GM23338 (cell line): ENCODE results near the gene TTLL5. TPM values are rescaled to one million over a fixed set of nuclear protein-coding genes. Genes with fewer than 3 reads are reported as not detected.
A peak's percentile ranks its signal among the peaks of the same experiment; 100 is the strongest.

Experiments
- ATAC-seq: fragments of 200-7000 bp; cut with Tn5 transposase; 3 replicates; pipeline ENCODE4 v1.9.1; 2020
- DNase-seq: peaks from one replicate; pipeline ENCODE4 v3.0.0-alpha.2; 2015; ENCODE audit warnings: low spot score
- H2AFZ ChIP-seq: fragments of 200-600 bp; sonication (generic); 2 replicates; pipeline ENCODE4 v1.8.0; 2016; ENCODE audit warnings: antibody characterized with exemption, mild to moderate bottlenecking, moderate library complexity
- H3F3A ChIP-seq: fragments of 200-600 bp; sonication (generic); replicated peaks from 2 replicates; pipeline ENCODE4 v1.8.0; 2017; ENCODE audit warnings: antibody characterized with exemption, mixed run types, low read depth
- H3K27ac ChIP-seq: fragments of 200-600 bp; sonication (generic); 2 replicates; pipeline ENCODE4 v1.6.1; 2016; ENCODE audit warnings: low read depth
- H3K27me3 ChIP-seq: fragments of 200-600 bp; sonication (generic); 2 replicates; pipeline ENCODE4 v1.8.0; 2016; ENCODE audit warnings: mild to moderate bottlenecking, mixed run types, moderate library complexity; ENCODE audit not compliant: insufficient read depth
- H3K36me3 ChIP-seq: fragments of 200-600 bp; sonication (generic); 2 replicates; pipeline ENCODE4 v1.8.0; 2016; ENCODE audit warnings: mild to moderate bottlenecking; ENCODE audit not compliant: insufficient read depth
- H3K4me1 ChIP-seq: fragments of 200-600 bp; sonication (generic); 2 replicates; pipeline ENCODE4 v1.8.0; 2016; ENCODE audit warnings: mild to moderate bottlenecking, moderate library complexity; ENCODE audit not compliant: insufficient read depth
- H3K4me2 ChIP-seq: fragments of 200-600 bp; sonication (generic); 2 replicates; pipeline ENCODE4 v1.7.1; 2017; ENCODE audit warnings: mixed run types
- H3K4me3 ChIP-seq: fragments of 200-600 bp; sonication (generic); 2 replicates; pipeline ENCODE4 v1.6.1; 2016; ENCODE audit warnings: mixed run types
- H3K79me2 ChIP-seq: fragments of 200-600 bp; sonication (generic); replicated peaks from 2 replicates; pipeline ENCODE4 v1.8.0; 2017; ENCODE audit warnings: mild to moderate bottlenecking; ENCODE audit not compliant: insufficient read depth
- H3K9me2 ChIP-seq: fragments of 200-600 bp; sonication (generic); 2 replicates; pipeline ENCODE4 v1.8.0; 2017; ENCODE audit not compliant: insufficient read depth
- H4K20me1 ChIP-seq: fragments of 200-600 bp; sonication (generic); replicated peaks from 2 replicates; pipeline ENCODE4 v1.8.0; 2017; ENCODE audit warnings: mild to moderate bottlenecking; ENCODE audit not compliant: insufficient read depth
- H3K27ac Mint-ChIP-seq: 2 replicates; pipeline ENCODE4 v1.8.0; 2020; ENCODE audit warnings: inconsistent platforms, mild to moderate bottlenecking, moderate library complexity, mixed read lengths
- H3K27me3 Mint-ChIP-seq: 3 replicates; pipeline ENCODE4 v1.8.0; 2022; ENCODE audit warnings: low read depth, mild to moderate bottlenecking, moderate library complexity, mixed read lengths, inconsistent platforms; ENCODE audit not compliant: insufficient read depth, poor library complexity
- H3K36me3 Mint-ChIP-seq: 3 replicates; pipeline ENCODE4 v1.8.0; 2021; ENCODE audit warnings: low read depth, mild to moderate bottlenecking, inconsistent platforms, moderate library complexity, mixed read lengths
- H3K4me1 Mint-ChIP-seq: 3 replicates; pipeline ENCODE4 v1.8.0; 2020; ENCODE audit warnings: mild to moderate bottlenecking, inconsistent platforms, mixed read lengths
- H3K4me3 Mint-ChIP-seq: 3 replicates; pipeline ENCODE4 v1.8.0; 2021; ENCODE audit warnings: moderate library complexity, mild to moderate bottlenecking, inconsistent platforms, mixed read lengths
- H3K9me3 Mint-ChIP-seq: 3 replicates; pipeline ENCODE4 v1.8.0; 2020; ENCODE audit warnings: moderate library complexity, mild to moderate bottlenecking, inconsistent platforms, mixed read lengths
- CREB1 ChIP-seq: fragments of 250-450 bp; sonication (Bioruptor Pico); IDR thresholded peaks from 2 replicates; pipeline ENCODE4 v1.5.0; 2020; ENCODE audit warnings: low read depth, mild to moderate bottlenecking, moderate library complexity
- CTCF ChIP-seq, 2 experiments: fragments of 200-600 bp in 1 of 2; sonication (generic) in 1 of 2; conservative IDR thresholded peaks; 2 replicates each; pipeline versions ENCODE4 v1.5.1 to v1.6.1; 2016 to 2017; ENCODE audit warnings: antibody characterized with exemption in 2 of 2, low read depth in 2 of 2, mild to moderate bottlenecking in 2 of 2, moderate library complexity in 1 of 2
- ETS1 ChIP-seq: IDR thresholded peaks from 2 replicates; pipeline ENCODE4 v1.6.1; 2016; ENCODE audit warnings: antibody characterized with exemption
- EZH2 ChIP-seq: fragments of 200-600 bp; sonication (generic); IDR thresholded peaks from one replicate; pipeline ENCODE4 v1.8.0; 2017; ENCODE audit warnings: antibody characterized with exemption, mild to moderate bottlenecking, low read depth; ENCODE audit not compliant: unreplicated experiment
- EZH2phosphoT487 ChIP-seq: fragments of 200-600 bp; sonication (generic); IDR thresholded peaks from one replicate; pipeline ENCODE4 v1.8.1; 2018; ENCODE audit warnings: antibody characterized with exemption; ENCODE audit not compliant: unreplicated experiment
- JUNB ChIP-seq: IDR thresholded peaks from one replicate; pipeline ENCODE4 v1.6.1; 2016; ENCODE audit warnings: antibody characterized with exemption; ENCODE audit not compliant: unreplicated experiment
- REST ChIP-seq: IDR thresholded peaks from one replicate; pipeline ENCODE4 v1.6.1; 2018; ENCODE audit warnings: antibody characterized with exemption; ENCODE audit not compliant: unreplicated experiment
- polyA plus RNA-seq: library from polyadenylated mRNA; unstranded; fragments of >200 nt; fragmentation: Nextera tagmentation; extraction: Ambion mirVana; gene quantifications from 2 replicates; pipeline ENCODE4 v1.2.1, GENCODE V29; 2016
- total RNA-seq: library from RNA; depleted of rRNA; stranded (reverse); fragments of >200 nt; shearing (Covaris generic); gene quantifications from 2 replicates; pipeline ENCODE4 v1.2.3, GENCODE V29; 2014

Gene TTLL5
- total and polyA plus RNA-seq, 2 experiments from 2014 or later: 33.5 to 35.4 TPM

GRCh38 chr14:75979071-75979571, 318.1 kb downstream of the TTLL5 start (continued):
- TF ChIP-seq CTCF (conservative IDR thresholded peaks at IDR 0.05; ENCODE audit: low read depth in 2 of 2): peak; percentile 73 to 91

- Mint-ChIP-seq H3K4me1 (peaks cover 38% of the 10 kb centered on the region), H3K4me3 (no peak overlapping the region), H3K27ac (no peak overlapping the region), H3K36me3 (no peaks in the 10 kb centered on the region), H3K9me3 (no peaks in the 10 kb centered on the region; the same call in 2 of the 3 replicates), H3K27me3 (peaks cover 25% of the 10 kb centered on the region)
- 0 out of 2 replicates have a peak, but pooled peaks cover 2% of the 10 kb centered on the region for H3F3A ChIP-seq
- no peak overlapping the region for H2AFZ ChIP-seq
- H3K9me2 ChIP-seq: no peaks in the 10 kb centered on the region
- H3K79me2 ChIP-seq: no peaks in the 10 kb centered on the region
- TF ChIP-seq EZH2phosphoT487 (no peak), JUNB (no peak), REST (no peak), EZH2 (no peak), CTCF (conservative IDR thresholded peaks at IDR 0.05; ENCODE audit: low read depth in 2 of 2) (no peak), ETS1 (no peak), CREB1 (no peak)
- no peaks in the 10 kb centered on the region; the same call in 1 of the 2 replicates for H4K20me1 ChIP-seq
- ATAC-seq (no peak), DNase-seq (no peak)
- H3K27me3 ChIP-seq: peaks cover 37% of the 10 kb centered on the region
- no peaks in the 10 kb centered on the region for H3K36me3 ChIP-seq
- no peak overlapping the region for H3K4me3 ChIP-seq
- H3K4me2 ChIP-seq: no peak overlapping the region
- peaks cover 32% of the 10 kb centered on the region for H3K4me1 ChIP-seq
- H3K27ac ChIP-seq: no peak overlapping the region
Observed at GRCh38 chr14:75979648-75980565, 318.9 kb downstream of the TTLL5 start.
